Activated CD4-positive, alpha-beta T cell treated with anti-CD3 and anti-CD28 coated beads for 48 hours (primary cell): Measurements from ENCODE around the gene AMN.
A peak's percentile ranks its signal among the peaks of the same experiment; 100 is the strongest.
"Not testable (repeated sequence)": the region's sequence is repeated elsewhere in the genome, so short reads cannot be mapped to it uniquely, and the experiment has no call there.

Experiments
- DNase-seq: peaks from one replicate; pipeline ENCODE4 v3.0.0-alpha.2; 2020

The AMN gene

DNA sequence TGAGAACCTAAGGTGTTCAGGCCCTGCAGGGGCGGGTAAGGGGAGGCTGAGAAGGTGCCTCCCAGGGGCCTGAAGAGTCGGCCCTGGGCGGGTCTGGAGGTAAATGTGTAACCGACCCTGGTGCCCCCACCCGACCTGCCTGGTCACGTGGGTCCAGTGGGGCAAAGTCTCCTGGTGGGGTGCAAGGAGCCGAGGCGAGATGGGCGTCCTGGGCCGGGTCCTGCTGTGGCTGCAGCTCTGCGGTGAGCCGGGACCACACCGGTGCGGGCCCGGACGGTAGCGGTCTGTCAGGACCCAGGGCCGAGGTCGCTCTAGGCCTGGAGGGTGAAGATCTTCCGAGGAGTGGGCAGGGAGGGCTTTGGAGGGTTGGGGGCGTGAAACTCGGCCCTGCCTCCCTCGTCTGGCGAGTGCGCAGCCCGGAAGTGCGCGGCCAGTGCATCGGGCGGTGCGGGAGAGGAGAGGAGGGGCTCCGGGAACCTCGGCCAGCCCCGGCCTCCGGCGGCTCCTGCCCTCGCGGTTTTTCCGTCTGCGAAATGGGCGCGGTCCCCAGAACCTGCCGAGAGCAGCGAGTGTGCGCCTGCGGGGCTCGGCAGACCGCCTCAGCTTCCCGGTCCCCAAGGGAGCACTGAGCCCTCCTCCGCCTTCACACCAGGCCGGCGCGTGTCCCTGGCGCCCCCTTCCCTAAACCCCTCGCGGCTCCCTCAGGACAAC, at the start of gene AMN:
TSS of gene AMN (plus strand) at position 174 of the 711 bp plus-strand sequence. CDS start at position 200, 26 bp downstream.
- DNase-seq, result peak; percentile 37

DNA sequence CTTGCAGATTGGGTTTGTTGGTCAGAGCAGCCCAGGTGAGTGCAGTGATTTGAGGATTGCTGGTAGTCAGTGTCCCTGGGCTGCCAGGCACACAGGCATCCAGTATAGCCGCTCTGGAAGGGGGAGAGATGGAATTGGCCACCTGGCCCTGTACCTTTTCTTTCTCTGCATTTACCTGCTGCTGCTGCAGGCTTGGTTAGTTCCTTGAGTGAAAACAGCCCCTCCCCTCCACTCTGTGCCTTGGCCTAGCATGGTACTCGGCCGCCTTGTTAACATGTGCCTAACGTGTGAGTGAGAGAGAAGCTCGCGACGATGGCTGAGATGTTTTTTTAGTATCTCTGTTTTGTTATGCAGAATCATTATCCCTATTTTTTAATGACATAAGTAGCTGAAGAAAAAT, 49.3 kb upstream of the AMN start:
- no peak for DNase-seq

DNA sequence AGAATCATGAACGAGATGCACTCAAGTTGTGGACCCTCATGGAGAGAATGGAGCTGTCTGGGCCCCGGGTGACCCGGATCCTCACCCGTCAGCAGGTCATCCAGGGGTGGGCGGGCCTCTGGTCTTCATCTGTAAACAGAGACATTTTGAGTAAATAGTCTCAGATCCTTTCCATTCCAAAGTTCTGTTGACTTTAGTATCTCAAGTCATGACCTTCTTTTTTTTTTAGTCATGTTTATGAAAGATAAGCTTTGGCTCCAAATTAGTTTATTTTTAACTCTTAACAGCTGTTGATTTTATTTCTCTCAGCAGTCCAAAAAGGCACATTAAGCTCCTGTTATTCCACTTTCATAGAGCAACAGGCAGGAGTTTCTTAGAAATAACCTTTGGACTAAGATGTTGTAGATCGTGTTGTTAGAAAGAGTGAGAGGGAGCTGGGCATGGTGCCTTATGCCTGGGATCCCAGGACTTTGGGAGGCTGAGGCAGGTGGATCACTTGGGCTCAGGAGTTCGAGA, 48.9 kb upstream of the AMN start:
- no peak for DNase-seq

DNA sequence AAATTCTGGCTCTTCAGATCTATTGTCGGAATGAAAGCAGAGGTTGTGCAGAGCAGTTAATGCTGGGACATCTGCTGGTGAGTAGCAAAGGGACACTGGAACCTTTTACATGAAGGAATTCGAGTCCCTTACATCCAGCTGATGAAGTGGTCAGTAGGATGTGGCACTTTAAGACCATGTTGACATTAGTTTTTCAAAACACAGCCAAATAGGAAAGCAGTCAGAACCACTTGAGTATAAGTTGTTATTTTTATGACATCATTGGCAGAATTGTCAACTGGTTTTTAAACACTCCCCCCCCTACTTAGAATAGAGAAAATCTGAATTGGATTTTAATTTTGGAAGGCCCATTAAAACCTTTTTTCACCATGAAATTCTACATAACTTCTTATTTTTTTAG, 46.8 kb upstream of the AMN start:
- no peak for DNase-seq

DNA sequence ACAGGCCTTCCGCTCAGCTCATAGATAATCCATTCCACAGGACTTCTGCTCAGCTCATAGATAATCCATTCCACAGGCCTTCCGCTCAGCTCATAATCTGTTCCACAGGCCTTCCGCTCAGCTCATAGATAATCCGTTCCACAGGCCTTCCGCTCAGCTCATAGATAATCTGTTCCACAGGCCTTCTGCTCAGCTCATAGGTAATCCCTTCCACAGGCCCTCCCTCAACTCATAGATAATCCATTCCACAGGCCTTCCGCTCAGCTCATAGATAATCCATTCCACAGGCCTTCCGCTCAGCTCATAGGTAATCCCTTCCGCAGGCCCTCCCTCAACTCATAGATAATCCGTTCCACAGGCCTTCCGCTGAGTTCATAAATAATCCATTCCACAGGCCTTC, 45.0 kb upstream of the AMN start:
- DNase-seq, result not testable (repeated sequence)

DNA sequence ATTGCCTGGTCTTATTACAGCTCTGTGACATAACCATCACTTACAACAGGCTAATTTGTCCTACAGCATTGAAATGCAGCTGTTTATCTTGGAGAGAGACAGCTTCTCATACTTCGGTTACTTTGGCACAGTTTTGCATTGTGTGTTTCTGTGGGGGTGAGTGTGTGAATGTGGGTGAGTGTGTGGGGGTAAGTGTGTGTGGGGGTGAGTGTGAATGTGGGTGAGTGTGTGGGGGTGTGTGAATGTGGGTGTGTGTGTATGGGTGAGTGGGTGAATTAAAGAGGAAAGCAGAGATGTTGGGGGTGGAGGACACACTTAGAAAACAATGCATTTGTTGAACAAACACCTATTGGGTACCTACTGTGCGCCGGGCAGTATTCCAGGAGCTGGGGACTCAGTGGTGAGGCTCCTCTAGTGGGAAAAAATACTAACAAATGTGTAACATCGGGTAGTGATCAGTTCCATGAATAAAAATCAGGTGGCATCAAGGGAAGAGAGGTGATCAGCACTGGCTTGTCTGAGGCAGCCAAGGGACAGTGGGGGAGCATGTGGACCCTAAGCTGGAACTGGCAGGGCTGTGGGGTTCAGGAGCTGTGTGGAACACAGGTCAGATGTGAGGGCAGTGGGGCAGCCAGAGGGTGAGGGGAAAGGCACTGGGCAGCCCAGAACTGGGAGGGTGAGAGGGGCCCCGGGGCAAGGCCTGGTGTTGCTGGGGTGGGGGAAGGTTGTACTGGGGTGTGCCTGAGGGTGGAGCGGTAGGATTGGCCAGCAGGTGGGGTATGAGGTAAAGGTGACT, 44.1 kb upstream of the AMN start:
- no peak for DNase-seq

DNA sequence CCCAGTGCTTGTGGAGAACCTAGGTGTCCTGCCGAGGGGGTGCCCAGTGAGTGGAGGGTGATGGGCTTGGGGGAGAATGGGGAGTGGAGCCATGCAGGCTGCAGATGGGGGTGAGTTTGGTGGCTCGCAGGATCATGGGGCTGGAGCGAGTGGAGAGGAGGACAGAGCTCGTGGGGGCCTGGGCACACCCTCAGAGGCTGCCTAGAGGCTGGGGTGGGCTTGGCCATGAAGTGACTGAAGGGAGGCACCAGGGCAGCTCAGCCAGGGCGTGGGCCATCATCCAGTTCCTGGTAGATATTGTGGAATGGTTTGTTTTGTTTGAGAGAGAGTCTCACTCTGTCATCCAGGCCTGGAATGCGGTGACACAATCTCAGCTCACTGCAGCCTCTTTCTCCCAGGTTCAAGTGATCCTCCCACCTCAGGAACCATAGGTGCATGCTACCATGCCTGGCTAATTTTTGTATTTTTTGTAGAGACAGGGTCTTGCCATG, 43.4 kb upstream of the AMN start:
- DNase-seq, result no peak

DNA sequence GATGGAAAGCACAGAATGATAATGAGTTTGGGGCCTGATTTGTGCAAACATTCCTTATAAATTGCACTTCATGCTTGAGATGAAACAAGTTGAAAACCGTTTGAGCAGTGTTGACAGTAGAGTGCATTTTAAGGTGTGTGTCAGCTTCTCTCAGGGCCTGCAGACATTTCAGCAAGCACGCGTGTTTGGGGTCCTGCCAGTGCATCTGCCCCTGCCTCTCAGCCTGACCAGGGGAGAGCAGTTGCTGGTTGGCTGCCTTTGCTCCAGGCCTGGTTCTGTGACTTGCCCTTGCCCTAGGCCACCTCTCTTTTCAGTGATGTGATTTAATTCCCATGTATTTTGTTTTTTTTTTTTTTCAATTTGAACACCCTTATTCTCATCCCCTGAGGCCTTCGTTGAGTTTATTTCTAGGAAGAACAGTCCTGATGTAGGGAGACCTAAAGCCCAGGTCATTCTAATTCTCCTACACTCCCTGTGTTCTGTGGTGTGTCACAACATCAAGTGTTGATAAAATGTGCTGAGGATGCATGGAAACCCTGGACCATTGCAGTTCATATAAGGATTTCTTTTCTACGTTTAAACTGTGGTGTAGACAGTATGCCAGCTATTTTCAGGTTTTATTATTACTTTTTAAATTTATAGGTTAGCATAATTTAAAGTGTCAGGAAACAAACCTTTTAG, 40.1 kb upstream of the AMN start:
- no peak for DNase-seq

DNA sequence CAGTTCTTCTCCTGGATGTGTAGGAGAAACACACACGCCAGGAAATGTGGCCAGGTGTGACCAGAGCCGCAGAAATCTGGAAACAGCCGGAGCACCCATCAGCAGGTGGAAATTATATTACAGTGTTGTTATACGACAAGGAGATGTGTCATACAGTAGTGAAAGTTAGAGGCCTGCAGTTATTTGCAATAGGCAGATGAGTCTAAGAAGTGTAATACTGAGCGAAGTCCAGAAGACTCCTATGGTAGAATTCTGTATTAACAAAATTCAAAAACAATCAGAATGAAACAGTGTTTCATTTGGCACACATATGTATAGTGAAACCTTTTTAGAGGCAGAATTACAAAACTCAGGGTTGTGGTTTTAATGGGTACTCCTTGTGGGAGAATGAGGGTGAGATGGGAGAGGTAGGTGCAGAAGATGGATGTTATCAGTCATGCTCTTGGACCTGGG, 39.3 kb upstream of the AMN start:
- peak; percentile 45 for DNase-seq

DNA sequence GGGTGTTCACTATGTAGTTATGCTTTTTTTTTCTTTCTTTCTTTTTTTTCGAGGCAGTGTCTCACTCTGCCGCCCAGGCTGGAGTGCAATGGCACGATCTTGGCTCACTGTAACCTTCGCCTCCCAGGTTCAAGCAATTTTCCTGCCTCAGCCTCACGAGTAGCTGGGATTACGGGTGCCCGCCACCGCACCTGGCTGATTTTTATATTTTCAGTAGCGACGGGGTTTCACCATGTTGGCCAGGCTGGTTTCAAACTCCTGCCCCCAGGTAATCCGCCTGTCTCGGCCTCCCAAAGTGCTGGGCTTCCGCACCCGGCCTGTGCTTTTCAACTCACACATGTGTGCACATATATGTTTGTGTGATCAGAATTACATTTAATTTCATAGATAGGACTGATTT, 38.9 kb upstream of the AMN start:
- DNase-seq, result no peak

DNA sequence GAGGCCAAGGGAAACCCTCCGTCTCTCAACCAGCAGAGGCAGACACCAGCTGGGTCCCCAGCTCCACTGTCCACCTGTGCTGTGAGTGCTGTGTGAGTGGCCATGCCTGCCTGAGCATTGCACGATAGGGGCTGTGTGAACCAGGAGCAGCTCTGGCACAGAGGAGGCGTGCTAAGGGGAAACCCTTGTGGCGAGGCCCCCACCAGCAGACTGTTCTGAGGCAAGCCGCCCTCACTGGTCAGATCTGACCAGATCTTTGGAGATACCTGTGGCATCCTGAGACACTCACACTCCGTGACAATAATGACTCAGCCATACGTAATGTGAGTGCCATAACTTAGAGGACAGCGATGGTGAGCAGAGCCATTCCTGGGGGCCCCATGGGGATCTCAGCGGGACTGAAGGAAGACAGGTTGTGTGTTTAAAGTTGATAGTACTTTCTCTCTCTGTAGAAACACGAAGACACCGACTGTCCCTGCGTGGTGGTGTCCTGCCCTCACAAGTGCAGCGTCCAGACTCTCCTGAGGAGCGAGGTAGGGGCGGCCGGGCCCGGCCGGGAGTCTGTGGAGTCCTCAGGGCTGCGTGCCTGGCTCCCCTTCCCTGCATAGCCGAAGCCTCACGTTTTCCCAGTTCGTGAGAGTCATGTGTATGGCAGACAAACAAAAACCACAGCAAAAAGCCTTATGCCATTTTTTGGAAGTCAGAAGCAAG, 36.6 kb upstream of the AMN start:
- DNase-seq, result no peak

DNA sequence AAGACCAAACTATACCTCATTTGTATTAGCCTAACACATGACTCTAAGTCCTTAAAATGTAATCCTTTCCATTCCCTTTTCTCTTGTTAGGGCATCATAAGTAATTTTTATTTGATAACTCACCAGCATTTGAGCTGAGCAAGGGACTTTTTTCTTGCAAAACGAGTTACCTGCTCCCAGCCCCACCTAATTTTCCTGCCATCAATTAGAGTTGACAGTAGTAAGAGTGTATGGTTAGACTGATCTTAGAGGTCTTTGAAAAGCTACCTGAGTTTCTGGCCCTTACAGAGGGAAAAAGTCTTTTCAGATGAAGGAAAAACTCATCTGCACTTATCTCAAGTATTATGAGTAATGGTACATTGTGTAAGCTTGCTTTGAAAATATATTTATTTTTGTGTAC, 33.7 kb upstream of the AMN start:
- no peak for DNase-seq

DNA sequence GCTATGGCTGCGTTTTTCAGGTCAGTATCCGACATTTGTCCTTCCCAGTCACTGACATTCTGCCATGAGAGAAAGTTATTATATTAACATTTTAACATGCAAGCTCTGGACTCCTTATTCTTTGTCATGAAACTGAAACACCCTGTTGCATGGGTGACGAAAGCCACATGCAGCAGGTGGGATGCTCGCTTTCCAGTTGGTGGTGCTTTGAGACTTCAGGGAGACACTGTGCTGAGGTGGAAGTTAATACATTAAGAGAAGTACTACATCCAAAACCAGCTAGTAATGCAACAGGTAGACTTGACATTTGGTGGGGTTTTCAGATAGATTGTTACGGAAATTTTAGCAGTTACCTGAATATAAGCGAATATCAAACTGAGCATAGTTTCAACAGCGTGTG, 32.8 kb upstream of the AMN start:
- DNase-seq, result no peak

DNA sequence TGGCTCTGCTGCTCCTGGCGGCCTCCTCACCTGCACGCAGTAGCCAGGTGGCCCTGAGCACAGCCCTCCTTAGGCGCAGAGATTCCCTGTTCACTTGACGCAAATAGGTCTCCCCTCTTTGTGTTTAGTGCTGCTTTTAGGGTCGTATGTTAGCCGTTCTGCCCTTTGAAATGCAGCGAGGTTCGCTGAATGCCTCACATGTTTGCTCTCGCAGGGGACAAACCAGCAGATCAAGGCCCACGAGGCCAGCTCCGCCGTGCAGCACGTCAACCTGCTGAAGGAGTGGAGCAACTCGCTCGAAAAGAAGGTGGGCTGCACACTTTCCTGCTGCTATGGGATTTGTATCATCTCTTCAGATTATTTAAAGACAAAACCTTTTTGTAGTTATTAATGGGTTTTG, 31.4 kb upstream of the AMN start:
- no peak for DNase-seq

DNA sequence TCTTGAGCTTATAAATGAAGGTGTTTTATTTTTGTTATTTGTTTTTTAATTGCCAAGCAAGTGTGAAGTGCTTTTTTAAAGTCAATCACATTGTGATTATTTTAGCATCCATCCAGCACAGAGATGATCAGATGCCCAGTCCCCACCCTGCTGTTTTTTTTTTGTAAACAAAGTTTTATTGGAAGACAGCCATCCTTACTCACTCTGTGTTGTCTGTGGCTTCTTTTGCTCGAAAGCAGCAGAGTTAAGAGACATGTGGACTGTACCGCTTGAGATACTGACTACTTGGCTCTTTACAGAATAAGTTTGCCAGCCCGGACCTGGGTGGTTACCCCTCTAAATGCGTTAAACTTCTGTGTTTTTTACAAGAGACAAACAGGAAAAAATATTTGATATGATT, 30.9 kb upstream of the AMN start:
- no peak for DNase-seq

DNA sequence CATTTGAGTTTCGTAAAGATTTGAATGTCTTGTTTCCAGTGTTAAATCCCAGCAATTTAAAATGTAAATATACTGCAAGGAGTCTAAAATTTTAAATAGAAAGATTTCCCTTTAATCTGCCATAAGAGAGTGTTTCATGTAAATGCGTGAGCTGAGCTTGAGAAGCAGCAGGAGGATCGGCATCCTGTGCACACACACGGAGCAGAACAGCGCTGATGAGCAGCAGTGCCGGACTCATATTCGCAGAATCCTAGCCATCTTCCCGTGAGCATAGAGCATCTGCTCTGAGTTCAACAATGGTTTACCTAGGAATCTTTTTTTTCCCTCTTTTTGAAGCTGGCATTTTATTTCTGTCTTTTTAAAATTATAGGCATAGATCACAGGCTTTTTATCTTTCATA, 29.8 kb upstream of the AMN start:
- DNase-seq, result no peak

DNA sequence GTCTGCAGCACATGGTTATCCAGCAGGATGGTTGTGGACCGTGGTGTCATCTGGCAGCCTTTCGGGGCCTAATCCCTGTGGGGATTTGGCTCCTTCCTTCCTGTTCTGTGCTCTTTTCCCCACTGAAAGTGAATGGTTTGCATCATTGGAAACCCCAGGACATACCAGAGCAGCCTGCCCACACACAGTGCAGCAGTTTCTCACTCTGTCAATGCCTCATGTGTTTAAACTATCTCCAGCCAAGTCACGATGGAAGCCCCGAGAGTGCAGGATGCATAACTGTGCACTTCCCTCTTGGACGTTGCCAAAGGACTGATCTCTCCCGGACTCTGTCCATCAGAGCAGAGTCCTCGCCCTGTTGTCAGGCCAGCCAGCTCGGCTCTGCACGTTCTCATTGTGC, 29.0 kb upstream of the AMN start:
- DNase-seq, result no peak

DNA sequence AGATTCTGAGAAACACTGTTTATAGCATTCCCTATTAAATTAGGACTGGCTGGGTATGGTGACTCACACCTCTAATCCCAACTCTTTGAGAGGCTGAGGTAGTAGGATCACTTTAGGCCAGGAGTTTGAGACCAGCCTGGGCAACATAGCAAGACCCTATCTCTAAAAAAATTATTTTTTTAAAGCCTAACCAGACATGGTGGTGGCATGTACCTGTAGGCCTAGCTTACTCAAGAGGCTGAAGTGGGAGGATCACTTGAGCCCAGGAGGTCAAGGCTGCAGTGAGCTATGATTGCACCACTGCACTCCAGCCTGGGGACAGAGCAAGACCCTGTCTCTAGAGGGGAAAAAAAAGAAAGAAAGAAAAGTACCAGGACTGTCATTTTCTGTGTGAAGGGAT, 25.7 kb upstream of the AMN start:
- not testable (repeated sequence) for DNase-seq

DNA sequence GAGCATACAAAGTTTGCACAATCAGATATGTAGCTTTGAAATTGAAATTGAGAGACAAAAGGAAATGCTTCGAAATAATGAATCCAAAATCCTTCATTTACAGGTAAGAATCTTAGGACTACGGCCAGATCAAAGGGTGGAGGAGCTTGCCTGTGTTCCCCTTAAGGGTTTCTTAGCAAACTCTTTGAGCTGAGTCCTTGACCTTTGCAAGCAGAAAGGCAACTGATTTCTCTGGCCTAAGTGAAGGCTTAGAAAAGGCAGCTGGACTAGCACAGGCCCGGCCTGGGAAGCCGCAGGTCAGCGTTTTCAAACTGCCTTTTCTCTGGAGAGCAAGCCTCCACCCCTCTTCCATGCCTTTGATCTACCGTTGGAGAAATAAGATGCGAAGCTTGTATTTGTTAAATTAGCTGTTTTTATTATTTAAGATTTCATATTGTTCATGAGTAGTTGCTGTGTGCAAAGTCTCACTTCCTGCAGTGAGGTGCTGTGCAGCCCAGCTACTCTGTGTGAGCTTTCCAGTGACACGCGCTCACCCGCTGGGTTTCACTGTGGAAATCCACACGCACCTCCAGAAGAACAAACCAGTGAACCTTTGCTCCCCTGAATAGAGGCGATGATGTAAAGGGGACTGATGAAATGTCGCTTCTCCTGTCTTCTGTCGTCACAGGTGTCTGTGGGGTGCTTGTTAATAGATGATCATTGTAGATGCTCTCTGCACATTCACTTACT, 25.0 kb upstream of the AMN start:
- DNase-seq, result no peak

DNA sequence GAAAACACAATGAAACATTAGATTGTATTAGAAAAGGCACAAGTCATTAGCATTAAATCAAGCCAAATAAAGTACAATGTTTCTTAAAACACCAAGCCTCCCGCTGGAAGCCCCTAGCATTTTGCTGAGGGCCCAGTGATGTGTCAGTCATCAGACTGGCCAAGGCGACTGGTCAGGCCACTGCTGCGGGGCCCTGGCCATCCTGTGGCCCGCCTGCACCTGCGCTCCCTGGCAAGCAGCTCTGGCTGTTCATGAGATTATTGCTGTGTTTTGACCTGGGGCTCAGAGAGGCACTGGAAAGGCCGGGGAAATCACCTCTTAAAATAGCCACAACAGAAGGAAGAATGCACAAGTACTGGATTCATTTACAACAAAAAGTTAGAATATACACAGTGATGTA, 24.2 kb upstream of the AMN start:
- no peak for DNase-seq

DNA sequence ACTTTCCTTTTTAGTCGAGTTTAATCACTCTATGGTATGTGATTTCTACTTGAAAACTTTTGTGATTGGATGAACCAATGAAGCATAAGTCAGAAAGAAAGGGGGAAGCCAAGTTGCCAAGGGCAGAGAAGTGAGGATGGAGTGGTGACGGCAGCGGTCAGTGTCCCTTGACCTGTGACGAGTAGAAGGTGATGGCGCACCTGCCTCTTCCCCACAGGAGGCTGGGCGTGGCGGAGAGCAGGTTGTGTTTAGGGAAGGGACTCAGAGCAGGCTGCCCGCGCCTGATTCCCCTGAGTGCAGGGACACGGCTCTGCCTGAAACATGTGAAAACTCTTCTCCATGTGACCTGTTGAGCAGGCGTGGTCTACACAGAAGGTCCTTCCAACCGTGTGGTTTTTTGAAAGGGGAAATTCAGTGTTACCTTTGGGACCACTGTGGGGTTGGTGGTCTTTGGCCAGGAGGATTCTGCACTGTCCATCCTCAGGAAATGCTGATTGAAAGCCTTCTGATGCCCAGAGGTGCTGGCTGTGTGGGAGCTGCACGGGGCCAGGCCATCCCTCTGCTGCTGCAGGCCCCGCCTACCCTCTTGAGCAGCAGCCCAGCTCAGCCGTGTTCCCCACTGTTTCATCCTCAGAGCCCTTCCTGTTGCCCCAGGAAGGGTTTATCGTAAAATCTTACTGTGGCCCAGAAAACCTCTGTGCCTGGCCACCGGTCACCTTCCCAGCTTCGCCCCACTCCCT, 23.5 kb upstream of the AMN start:
- no peak for DNase-seq
